Osteocyte (in vitro differentiated cells): Measurements from ENCODE around the gene PCDHGA9. TPM values are rescaled to one million over a fixed set of nuclear protein-coding genes. Genes with fewer than 3 reads are reported as not detected.

ENCODE experiments used
- DNase-seq: peaks from one replicate; pipeline ENCODE4 v3.0.0; 2021; ENCODE audit warnings: mixed read lengths; ENCODE audit not compliant: unreplicated experiment; ENCODE audit errors: extremely low spot score
- H3K27ac Mint-ChIP-seq: one replicate; pipeline ENCODE4 v1.8.0; 2021; ENCODE audit warnings: mild to moderate bottlenecking, mixed read lengths; ENCODE audit not compliant: unreplicated experiment
- H3K27me3 Mint-ChIP-seq: one replicate; pipeline ENCODE4 v1.8.0; 2021; ENCODE audit warnings: mixed read lengths; ENCODE audit not compliant: unreplicated experiment
- H3K36me3 Mint-ChIP-seq: one replicate; pipeline ENCODE4 v1.8.0; 2021; ENCODE audit warnings: mixed read lengths; ENCODE audit not compliant: unreplicated experiment
- H3K4me1 Mint-ChIP-seq: one replicate; pipeline ENCODE4 v1.8.0; 2021; ENCODE audit warnings: mixed read lengths; ENCODE audit not compliant: unreplicated experiment
- H3K4me3 Mint-ChIP-seq: one replicate; pipeline ENCODE4 v1.8.0; 2021; ENCODE audit warnings: mild to moderate bottlenecking, moderate library complexity, mixed read lengths; ENCODE audit not compliant: unreplicated experiment
- H3K9me3 Mint-ChIP-seq: one replicate; pipeline ENCODE4 v1.8.0; 2021; ENCODE audit warnings: mixed read lengths; ENCODE audit not compliant: unreplicated experiment
- total RNA-seq: library from RNA; stranded (reverse); gene quantifications from 2 replicates; pipeline ENCODE4 v1.2.1, GENCODE V29; 2021
- TF ChIP-seq, protein P1 (sequence below): fragments of 200-600 bp; sonication (generic); IDR thresholded peaks from 2 replicates; pipeline ENCODE4 v1.5.0; 2021; ENCODE audit warnings: antibody characterized with exemption, mild to moderate bottlenecking, moderate library complexity

PCDHGA9 gene
- total RNA-seq, 1 donor from 2014 or later: 1.9 TPM

DNA sequence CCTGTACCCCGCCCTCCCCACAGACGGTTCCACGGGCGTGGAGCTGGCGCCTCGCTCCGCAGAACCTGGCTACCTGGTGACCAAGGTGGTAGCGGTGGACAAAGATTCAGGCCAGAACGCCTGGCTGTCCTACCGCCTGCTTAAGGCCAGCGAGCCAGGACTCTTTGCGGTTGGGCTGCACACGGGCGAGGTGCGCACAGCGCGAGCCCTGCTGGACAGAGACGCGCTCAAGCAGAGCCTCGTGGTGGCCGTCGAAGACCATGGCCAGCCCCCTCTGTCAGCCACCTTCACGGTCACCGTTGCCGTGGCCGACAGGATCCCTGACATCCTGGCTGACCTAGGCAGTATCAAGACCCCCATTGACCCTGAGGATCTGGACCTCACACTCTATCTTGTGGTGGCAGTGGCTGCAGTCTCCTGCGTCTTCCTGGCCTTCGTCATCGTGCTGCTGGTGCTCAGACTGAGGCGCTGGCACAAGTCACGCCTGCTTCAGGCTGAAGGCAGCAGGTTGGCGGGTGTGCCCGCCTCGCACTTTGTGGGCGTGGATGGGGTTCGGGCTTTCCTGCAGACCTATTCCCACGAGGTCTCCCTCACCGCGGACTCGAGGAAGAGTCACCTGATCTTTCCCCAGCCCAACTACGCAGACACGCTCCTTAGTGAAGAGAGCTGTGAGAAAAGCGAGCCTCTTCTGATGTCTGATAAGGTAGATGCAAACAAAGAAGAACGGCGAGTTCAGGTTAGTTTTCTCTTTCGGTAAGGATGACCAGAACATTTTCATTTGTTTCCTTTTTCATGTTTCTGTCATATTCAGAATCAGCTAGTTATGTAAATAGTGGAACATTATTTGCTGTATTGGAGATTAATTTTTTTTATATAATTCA lies 36.3 kb upstream of the PCDHGA9 start:
- Mint-ChIP-seq H3K27ac (no peak overlapping the region), H3K4me3 (no peak overlapping the region), H3K4me1 (no peaks in the 10 kb centered on the region), H3K9me3 (peaks cover 17% of the 10 kb centered on the region), H3K36me3 (no peaks in the 10 kb centered on the region), H3K27me3 (no peaks in the 10 kb centered on the region)
- DNase-seq: no peak
- TF ChIP-seq, protein P1, sequence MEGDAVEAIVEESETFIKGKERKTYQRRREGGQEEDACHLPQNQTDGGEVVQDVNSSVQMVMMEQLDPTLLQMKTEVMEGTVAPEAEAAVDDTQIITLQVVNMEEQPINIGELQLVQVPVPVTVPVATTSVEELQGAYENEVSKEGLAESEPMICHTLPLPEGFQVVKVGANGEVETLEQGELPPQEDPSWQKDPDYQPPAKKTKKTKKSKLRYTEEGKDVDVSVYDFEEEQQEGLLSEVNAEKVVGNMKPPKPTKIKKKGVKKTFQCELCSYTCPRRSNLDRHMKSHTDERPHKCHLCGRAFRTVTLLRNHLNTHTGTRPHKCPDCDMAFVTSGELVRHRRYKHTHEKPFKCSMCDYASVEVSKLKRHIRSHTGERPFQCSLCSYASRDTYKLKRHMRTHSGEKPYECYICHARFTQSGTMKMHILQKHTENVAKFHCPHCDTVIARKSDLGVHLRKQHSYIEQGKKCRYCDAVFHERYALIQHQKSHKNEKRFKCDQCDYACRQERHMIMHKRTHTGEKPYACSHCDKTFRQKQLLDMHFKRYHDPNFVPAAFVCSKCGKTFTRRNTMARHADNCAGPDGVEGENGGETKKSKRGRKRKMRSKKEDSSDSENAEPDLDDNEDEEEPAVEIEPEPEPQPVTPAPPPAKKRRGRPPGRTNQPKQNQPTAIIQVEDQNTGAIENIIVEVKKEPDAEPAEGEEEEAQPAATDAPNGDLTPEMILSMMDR: no peak

DNA sequence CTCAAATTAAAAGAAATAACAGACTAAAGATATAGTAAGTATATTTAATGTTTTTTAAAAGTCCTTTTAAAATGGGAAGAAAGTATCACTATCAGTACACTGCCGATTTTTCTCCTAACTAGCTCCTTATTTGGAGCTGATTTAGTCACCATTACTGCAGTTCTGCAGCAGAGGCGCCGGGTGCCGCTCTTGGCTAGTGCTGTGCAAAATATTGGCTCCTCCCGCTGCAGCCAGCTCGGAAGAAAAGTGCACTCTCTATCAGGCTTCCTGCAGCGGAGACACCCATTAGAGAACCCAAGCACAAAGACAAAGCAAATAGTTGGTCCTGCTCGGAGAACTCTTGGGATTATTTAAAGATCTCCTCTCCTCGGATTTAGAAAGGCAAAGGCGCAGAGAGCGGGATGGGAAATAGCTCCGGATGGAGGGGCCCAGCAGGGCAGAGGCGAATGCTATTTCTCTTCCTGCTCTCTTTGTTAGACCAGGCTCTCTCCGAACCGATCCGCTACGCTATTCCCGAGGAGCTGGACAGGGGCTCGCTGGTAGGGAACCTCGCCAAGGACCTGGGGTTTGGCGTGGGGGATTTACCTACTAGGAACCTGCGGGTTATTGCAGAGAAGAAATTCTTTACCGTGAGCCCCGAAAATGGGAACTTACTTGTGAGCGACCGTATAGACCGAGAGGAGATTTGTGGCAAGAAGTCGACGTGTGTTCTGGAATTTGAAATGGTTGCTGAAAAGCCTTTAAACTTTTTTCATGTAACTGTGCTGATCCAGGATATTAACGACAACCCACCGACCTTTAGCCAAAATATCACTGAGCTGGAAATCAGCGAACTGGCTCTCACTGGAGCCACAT lies 32.4 kb upstream of the PCDHGA9 start, which contains the start of gene PCDHGB3:
Gene PCDHGB3 (plus strand): TSS at position 249 of the 855 bp plus-strand sequence. CDS start 153 bp downstream, at position 402.
- no peak for DNase-seq
- H3K27ac Mint-ChIP-seq: no peak within 1 kb of the TSS
- H3K4me1 Mint-ChIP-seq: no peaks in the 10 kb centered on the region
- H3K36me3 Mint-ChIP-seq: no peaks in the 10 kb centered on the region
- TF ChIP-seq, protein P1: no peak
- peaks cover 18% of the 10 kb centered on the region for H3K9me3 Mint-ChIP-seq
- H3K4me3 Mint-ChIP-seq: no peak within 1 kb of the TSS
- H3K27me3 Mint-ChIP-seq: no peaks in the 10 kb centered on the region

DNA sequence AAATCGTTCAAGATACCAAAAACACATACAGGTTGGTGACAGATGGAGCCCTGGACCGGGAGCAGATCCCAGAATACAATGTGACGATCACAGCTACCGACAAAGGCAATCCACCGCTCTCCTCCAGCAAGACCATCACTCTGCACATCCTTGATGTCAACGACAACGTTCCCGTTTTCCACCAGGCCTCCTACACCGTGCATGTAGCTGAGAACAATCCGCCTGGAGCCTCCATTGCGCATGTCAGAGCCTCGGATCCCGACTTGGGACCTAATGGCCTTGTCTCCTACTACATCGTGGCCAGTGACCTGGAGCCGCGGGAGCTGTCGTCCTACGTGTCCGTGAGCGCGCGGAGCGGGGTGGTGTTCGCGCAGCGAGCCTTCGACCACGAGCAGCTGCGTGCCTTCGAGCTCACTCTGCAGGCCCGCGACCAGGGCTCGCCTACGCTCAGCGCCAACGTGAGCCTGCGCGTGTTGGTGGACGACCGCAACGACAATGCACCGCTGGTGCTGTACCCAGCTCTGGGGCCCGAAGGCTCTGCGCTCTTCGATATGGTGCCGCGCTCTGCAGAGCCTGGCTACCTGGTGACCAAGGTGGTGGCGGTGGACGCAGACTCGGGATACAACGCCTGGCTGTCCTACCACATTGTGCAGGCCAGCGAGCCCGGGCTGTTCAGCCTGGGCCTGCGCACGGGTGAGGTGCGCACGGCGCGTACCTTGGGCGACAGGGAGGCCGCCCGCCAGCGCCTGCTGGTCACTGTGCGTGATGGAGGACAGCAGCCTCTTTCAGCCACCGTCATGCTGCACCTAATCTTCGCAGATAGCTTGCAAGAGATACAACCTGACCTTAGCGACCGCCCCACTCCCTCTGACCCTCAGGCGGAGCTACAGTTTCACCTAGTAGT lies 30.8 kb upstream of the PCDHGA9 start:
- peak; percentile 84 for DNase-seq
- no peaks in the 10 kb centered on the region for H3K27me3 Mint-ChIP-seq
- H3K27ac Mint-ChIP-seq: no peak overlapping the region
- no peak overlapping the region for H3K4me3 Mint-ChIP-seq
- peaks cover 18% of the 10 kb centered on the region for H3K9me3 Mint-ChIP-seq
- no peaks in the 10 kb centered on the region for H3K36me3 Mint-ChIP-seq
- no peaks in the 10 kb centered on the region for H3K4me1 Mint-ChIP-seq
- TF ChIP-seq, protein P1: no peak

DNA sequence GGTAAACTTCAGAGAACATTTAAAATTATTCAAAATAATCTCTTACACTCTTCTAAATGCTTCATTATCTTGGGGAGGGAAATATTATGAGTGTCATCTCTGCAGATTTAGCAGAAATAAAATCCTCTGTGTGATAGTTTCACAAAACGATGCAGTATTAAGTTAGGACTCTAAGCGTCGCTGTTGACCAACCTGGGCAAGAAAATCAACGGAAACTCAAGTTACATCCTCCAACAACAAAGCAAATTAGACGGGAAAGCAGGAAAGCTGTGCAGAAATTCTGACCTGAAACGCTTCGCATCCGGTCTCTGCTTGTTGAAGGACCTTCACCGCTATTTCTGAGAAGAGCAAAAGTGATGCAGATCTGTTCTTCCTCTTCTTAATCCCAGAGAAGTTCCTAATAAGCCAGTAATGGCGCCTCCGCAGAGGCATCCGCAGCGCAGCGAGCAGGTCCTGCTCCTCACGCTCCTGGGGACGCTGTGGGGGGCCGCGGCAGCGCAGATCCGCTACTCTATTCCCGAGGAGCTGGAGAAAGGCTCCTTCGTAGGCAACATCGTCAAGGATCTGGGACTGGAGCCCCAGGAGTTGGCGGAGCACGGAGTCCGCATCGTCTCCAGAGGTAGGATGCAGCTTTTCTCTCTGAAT lies 28.8 kb upstream of the PCDHGA9 start, which contains the start of gene PCDHGA6:
Gene PCDHGA6 (plus strand): TSS at position 219 of the 645 bp plus-strand sequence. CDS start 193 bp downstream, at position 412.
- Mint-ChIP-seq H3K27ac (no peak within 1 kb of the TSS), H3K9me3 (peaks cover 22% of the 10 kb centered on the region), H3K4me3 (no peak within 1 kb of the TSS), H3K4me1 (no peaks in the 10 kb centered on the region), H3K36me3 (no peaks in the 10 kb centered on the region), H3K27me3 (no peaks in the 10 kb centered on the region)
- TF ChIP-seq, protein P1: no peak
- peak; percentile 81 for DNase-seq
